D721Med (cell line): ENCODE measurements around the gene CENPB.

Experiments
- DNase-seq: peaks from one replicate; pipeline ENCODE4 v3.0.0; 2011; ENCODE audit warnings: low spot score; ENCODE audit not compliant: insufficient read length
- FAIRE-seq: peaks from 2 replicates; lab custom pipeline; 2011; peaks lifted over from hg19 to GRCh38; lab: Jason Lieb, UNC
- CTCF ChIP-seq: IDR thresholded peaks from 2 replicates; pipeline ENCODE4 v1.5.1; 2012; ENCODE audit warnings: mild to moderate bottlenecking, control low read depth; ENCODE audit not compliant: insufficient read depth; ENCODE audit errors: missing control alignments

CENPB gene

GRCh38 chr20:3782597-3782996 is 3.9 kb downstream of the CENPB start:
- DNase-seq: no peak
- FAIRE-seq: no peak
- TF ChIP-seq CTCF: no peak

- DNase-seq (peak; percentile 78), FAIRE-seq (no peak)
- TF ChIP-seq CTCF: peak; percentile 54
Measured at GRCh38 chr20:3781153-3781910, 5.2 kb downstream of the CENPB start, which contains the start of gene SPEF1. SPEF1 (minus strand) TSS chr20:3781448; CDS start chr20:3781287, 161 bp downstream.

GRCh38 chr20:3778976-3779375 is 7.6 kb downstream of the CENPB start:
- FAIRE-seq (no peak), DNase-seq (no peak)
- no peak for TF ChIP-seq CTCF

- no peak for TF ChIP-seq CTCF
- FAIRE-seq: no peak
- no peak for DNase-seq
Measured at GRCh38 chr20:3777716-3778629, 8.6 kb downstream of the CENPB start.

GRCh38 chr20:3777381-3777715 is 9.2 kb downstream of the CENPB start:
- TF ChIP-seq CTCF: no peak
- FAIRE-seq: no peak
- no peak for DNase-seq

GRCh38 chr20:3775457-3776108 is 11.0 kb downstream of the CENPB start:
- TF ChIP-seq CTCF: no peak
- DNase-seq (no peak), FAIRE-seq (no peak)
